ENCODE data around the gene SMARCE1.

DNA sequence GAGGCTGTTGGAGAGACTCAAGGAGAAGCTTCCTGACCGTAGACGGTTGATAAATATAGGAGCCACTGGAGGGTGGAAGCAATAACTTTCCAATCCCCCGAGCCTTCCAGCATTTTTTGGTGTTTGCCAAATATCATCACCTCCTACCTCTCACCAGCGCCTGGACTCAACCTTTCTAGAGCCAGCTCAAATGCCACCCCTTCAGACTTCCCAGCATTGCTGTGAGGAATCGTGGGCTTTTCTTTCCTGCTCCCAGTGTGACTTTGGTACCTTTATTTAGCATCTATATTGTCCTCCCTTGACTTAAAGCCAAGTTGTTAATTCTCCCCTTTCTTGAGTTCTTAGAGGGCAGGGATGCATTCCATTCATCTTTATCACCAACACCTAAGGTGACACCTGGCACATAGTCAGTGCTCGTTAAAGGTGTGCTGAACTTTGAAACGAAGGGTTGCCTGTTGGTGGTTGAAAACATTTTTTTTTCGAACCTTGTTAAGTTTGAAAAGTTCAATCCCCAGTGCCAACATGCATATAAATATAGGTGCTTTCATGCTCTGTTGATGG is 47.1 kb downstream of the SMARCE1 start:
- TF ChIP-seq, protein P1, sequence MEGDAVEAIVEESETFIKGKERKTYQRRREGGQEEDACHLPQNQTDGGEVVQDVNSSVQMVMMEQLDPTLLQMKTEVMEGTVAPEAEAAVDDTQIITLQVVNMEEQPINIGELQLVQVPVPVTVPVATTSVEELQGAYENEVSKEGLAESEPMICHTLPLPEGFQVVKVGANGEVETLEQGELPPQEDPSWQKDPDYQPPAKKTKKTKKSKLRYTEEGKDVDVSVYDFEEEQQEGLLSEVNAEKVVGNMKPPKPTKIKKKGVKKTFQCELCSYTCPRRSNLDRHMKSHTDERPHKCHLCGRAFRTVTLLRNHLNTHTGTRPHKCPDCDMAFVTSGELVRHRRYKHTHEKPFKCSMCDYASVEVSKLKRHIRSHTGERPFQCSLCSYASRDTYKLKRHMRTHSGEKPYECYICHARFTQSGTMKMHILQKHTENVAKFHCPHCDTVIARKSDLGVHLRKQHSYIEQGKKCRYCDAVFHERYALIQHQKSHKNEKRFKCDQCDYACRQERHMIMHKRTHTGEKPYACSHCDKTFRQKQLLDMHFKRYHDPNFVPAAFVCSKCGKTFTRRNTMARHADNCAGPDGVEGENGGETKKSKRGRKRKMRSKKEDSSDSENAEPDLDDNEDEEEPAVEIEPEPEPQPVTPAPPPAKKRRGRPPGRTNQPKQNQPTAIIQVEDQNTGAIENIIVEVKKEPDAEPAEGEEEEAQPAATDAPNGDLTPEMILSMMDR (IDR thresholded peaks at IDR 0.05): no peak
- TF ChIP-seq POLR2A (IDR thresholded peaks at IDR 0.05): no peak

All from Peyer's patch (tissue), 4 donors.